A673 (cell line): ENCODE data around the gene GSTK1. TPM values are rescaled to one million over a fixed set of nuclear protein-coding genes. Genes with fewer than 3 reads are reported as not detected.

Experiments used
- BruUV-seq: library from RNA; stranded (reverse); fragments of 400-500 nt; replicated peaks from 2 replicates; lab custom pipeline; 2021; lab: Mats Ljungman, UMichigan
- CTCF ChIA-PET: fragments of 300-600 bp; sonication (Branson Sonifier 250); formaldehyde crosslinking; loops from one replicate; lab custom pipeline; 2022; ENCODE audit warnings: antibody characterized with exemption; lab: Charles Lee
- POLR2A ChIA-PET: fragments of 300-600 bp; sonication (Branson Sonifier 250); formaldehyde crosslinking; loops from one replicate; lab custom pipeline; 2022; ENCODE audit warnings: antibody characterized with exemption; ENCODE audit not compliant: low non-redundant PET; lab: Charles Lee
- DNase-seq: peaks from one replicate; pipeline ENCODE4 v3.0.0-alpha.2; 2015; ENCODE audit warnings: low spot score
- H3K27ac ChIP-seq: fragments of 200-600 bp; sonication (generic); 2 replicates; pipeline ENCODE4 v1.5.1; 2016; ENCODE audit warnings: mixed run types, low read depth, mild to moderate bottlenecking, mixed read lengths, antibody characterized with exemption, low read length; ENCODE audit not compliant: poor library complexity, severe bottlenecking
- H3K27me3 ChIP-seq: fragments of 200-600 bp; sonication (generic); replicated peaks from 2 replicates; pipeline ENCODE4 v1.6.1; 2017; ENCODE audit warnings: mixed run types, low read depth, mild to moderate bottlenecking, mixed read lengths, antibody characterized with exemption, low read length; ENCODE audit not compliant: insufficient read depth, poor library complexity
- H3K36me3 ChIP-seq: fragments of 200-600 bp; sonication (generic); 2 replicates; pipeline ENCODE4 v1.6.1; 2016; ENCODE audit warnings: mixed run types, mild to moderate bottlenecking, mixed read lengths, antibody characterized with exemption, low read length; ENCODE audit not compliant: insufficient read depth, poor library complexity, severe bottlenecking
- H3K4me1 ChIP-seq: fragments of 200-600 bp; sonication (generic); 2 replicates; pipeline ENCODE4 v1.6.1; 2017; ENCODE audit warnings: mixed run types, mild to moderate bottlenecking, mixed read lengths, antibody characterized with exemption, low read length; ENCODE audit not compliant: insufficient read depth, poor library complexity, severe bottlenecking
- H3K4me3 ChIP-seq: fragments of 200-600 bp; sonication (generic); 2 replicates; pipeline ENCODE4 v1.5.1; 2016; ENCODE audit warnings: low read depth, mixed run types, mild to moderate bottlenecking, mixed read lengths, low read length; ENCODE audit not compliant: poor library complexity, severe bottlenecking
- H3K9me3 ChIP-seq: fragments of 200-600 bp; sonication (generic); 2 replicates; pipeline ENCODE4 v1.6.1; 2016; ENCODE audit warnings: mixed run types, low read depth, mild to moderate bottlenecking, mixed read lengths, antibody characterized with exemption, low read length; ENCODE audit not compliant: poor library complexity, severe bottlenecking
- CTCF ChIP-seq: fragments of 300-800, 200-600 bp; sonication (generic); conservative IDR thresholded peaks from 2 replicates; pipeline ENCODE4 v1.5.1; 2017; ENCODE audit warnings: low read depth, mild to moderate bottlenecking, antibody characterized with exemption, low read length, moderate library complexity, mixed read lengths
- EZH2 ChIP-seq: fragments of 200-600 bp; sonication (generic); IDR thresholded peaks from 2 replicates; pipeline ENCODE4 v1.6.1; 2017; ENCODE audit warnings: borderline replicate concordance, low read depth, mild to moderate bottlenecking, mixed read lengths, antibody characterized with exemption, low read length; ENCODE audit not compliant: poor library complexity, severe bottlenecking
- intact Hi-C: fragments of 100-400 bp; cut with micrococcal nuclease; formaldehyde crosslinking; loops from one replicate; pipeline ENCODE4 v1.10.0; 2022; ENCODE audit not compliant: unreplicated experiment
- total RNA-seq: library from RNA; stranded (reverse); gene quantifications from 2 replicates; pipeline ENCODE4 v1.2.3, GENCODE V29; 2021

GSTK1 gene
- total RNA-seq, 1 experiment from 2014 or later, result 43.1 TPM

GRCh38 chr7:143216151-143216550, 47.1 kb upstream of the GSTK1 start:
- POLR2A ChIA-PET, result no interaction called here
- H3K9me3 ChIP-seq, result no peaks in the 10 kb centered on the region
- intact Hi-C loops, result no loop called here
- BruUV-seq, result no TSS peak
- H3K27me3 ChIP-seq, result no peaks in the 10 kb centered on the region
- no peaks in the 10 kb centered on the region for H3K36me3 ChIP-seq
- no peak overlapping the region for H3K27ac ChIP-seq
- CTCF ChIA-PET, result interaction anchor here (2.4 to 2.7 kb wide), 2 partner anchors 209 to 343 kb away, joined by 16 to 54 read pairs; no protein-coding TSS in a partner anchor
- no peak overlapping the region for H3K4me3 ChIP-seq
- no peak for TF ChIP-seq EZH2
- TF ChIP-seq CTCF, result no peak
- DNase-seq, result no peak
- H3K4me1 ChIP-seq, result no peaks in the 10 kb centered on the region

- H3K4me1 ChIP-seq, result no peaks in the 10 kb centered on the region
- intact Hi-C loops, result no loop called here
- CTCF ChIA-PET, result interaction anchor here (2.7 kb wide), 1 partner anchor 210 kb away, joined by 54 read pairs; no protein-coding TSS in a partner anchor
Measured at GRCh38 chr7:143216686-143217085, 46.6 kb upstream of the GSTK1 start.

GRCh38 chr7:143217806-143218205, 45.4 kb upstream of the GSTK1 start:
- DNase-seq, result no peak
- no peak for TF ChIP-seq CTCF
- no peak for TF ChIP-seq EZH2
- intact Hi-C loops, result no loop called here
- Histone ChIP-seq H3K4me1 (no peaks in the 10 kb centered on the region), H3K36me3 (no peaks in the 10 kb centered on the region), H3K27ac (no peak overlapping the region), H3K27me3 (peaks cover 9% of the 10 kb centered on the region), H3K4me3 (no peak overlapping the region), H3K9me3 (no peaks in the 10 kb centered on the region)
- ChIA-PET CTCF (no interaction called here), POLR2A (no interaction called here)
- BruUV-seq, result no TSS peak

More at GRCh38 chr7:143216686-143217085, 46.6 kb upstream of the GSTK1 start:
- peaks cover under 1% of the 10 kb centered on the region for H3K27me3 ChIP-seq
- no peaks in the 10 kb centered on the region for H3K36me3 ChIP-seq
- POLR2A ChIA-PET, result no interaction called here
- DNase-seq, result no peak
- H3K9me3 ChIP-seq, result no peaks in the 10 kb centered on the region
- TF ChIP-seq CTCF, result no peak
- no peak for TF ChIP-seq EZH2
- H3K4me3 ChIP-seq, result no peak overlapping the region
- no TSS peak for BruUV-seq
- H3K27ac ChIP-seq, result no peak overlapping the region
